K562 (cell line): ENCODE data around the gene ZBTB22. TPM values are rescaled to one million over a fixed set of nuclear protein-coding genes. Genes with fewer than 3 reads are reported as not detected.

Source experiments
- CBX8 ChIP-seq: fragments of 200-600 bp; sonication (generic); IDR thresholded peaks from 2 replicates; pipeline ENCODE4 v1.6.1; 2012; ENCODE audit warnings: borderline replicate concordance, mixed run types, low read depth, mild to moderate bottlenecking, moderate library complexity, mixed read lengths, low read length, control low read depth, inconsistent platforms; ENCODE audit not compliant: poor library complexity, severe bottlenecking; ENCODE audit errors: extremely low read depth
- ZBTB8A ChIP-seq: fragments of 450-650 bp; IDR thresholded peaks from 2 replicates; pipeline ENCODE4 v1.6.1; 2018; ENCODE audit warnings: mild to moderate bottlenecking, moderate library complexity; ENCODE audit not compliant: partially characterized antibody
- ZEB2 ChIP-seq: fragments of 450-650 bp; IDR thresholded peaks from 2 replicates; pipeline ENCODE4 v1.6.1; 2016
- polyA plus RNA-seq, 8 experiments: library from polyadenylated mRNA; depleted of rRNA in 4 of 8; stranded (reverse) in 5 of 8; unstranded in 3 of 8; fragments of >200 nt; fragmentation: Nextera tagmentation in 2 of 8; fragmentation: Illumina TruSeq in 1 of 8; extraction: Ambion mirVana in 2 of 8; extraction: Trizol in 1 of 8; gene quantifications; 2 replicates each; pipeline versions ENCODE4 v1.2.1 to v1.2.3, GENCODE V29; 2011 to 2014; ENCODE audit warnings: inconsistent platforms in 1 of 8, missing spikeins in 1 of 8
- total RNA-seq, 7 experiments: library from RNA; depleted of rRNA in 6 of 7; stranded (reverse); fragments of >200 nt in 6 of 7; fragmentation: Illumina TruSeq in 2 of 7; extraction: Trizol in 2 of 7; gene quantifications; 2 replicates each; pipeline versions ENCODE4 v1.2.1 to v1.2.3, GENCODE V29; 2011 to 2021; ENCODE audit warnings: low replicate concordance in 1 of 7
- TF ChIP-seq, protein P1 (sequence below): fragments of 200-800 bp; sonication (Bioruptor generic); IDR thresholded peaks from 2 replicates; pipeline ENCODE4 v1.6.1; 2016; ENCODE audit warnings: missing genetic modification characterization, missing compliant biosample characterization
- TF ChIP-seq, protein P2 (sequence below): IDR thresholded peaks from 3 replicates; pipeline ENCODE4 v1.6.1; 2011; ENCODE audit warnings: borderline replicate concordance, mild to moderate bottlenecking, moderate library complexity; ENCODE audit not compliant: insufficient read length; ENCODE audit errors: extremely low read depth

Gene ZBTB22
- total and polyA plus RNA-seq, 9 of the 15 experiments (the other 6 are each of a cell fraction or from before 2014, with no cell fraction given): 0.21 to 11.9 (median 7.1) TPM

GRCh38 chr6:33320315-33321181 lies 3.0 kb upstream of the ZBTB22 start (continued):
- TF ChIP-seq CBX8 (no peak), ZBTB8A (no peak), ZEB2 (no peak)
- TF ChIP-seq, protein P1, sequence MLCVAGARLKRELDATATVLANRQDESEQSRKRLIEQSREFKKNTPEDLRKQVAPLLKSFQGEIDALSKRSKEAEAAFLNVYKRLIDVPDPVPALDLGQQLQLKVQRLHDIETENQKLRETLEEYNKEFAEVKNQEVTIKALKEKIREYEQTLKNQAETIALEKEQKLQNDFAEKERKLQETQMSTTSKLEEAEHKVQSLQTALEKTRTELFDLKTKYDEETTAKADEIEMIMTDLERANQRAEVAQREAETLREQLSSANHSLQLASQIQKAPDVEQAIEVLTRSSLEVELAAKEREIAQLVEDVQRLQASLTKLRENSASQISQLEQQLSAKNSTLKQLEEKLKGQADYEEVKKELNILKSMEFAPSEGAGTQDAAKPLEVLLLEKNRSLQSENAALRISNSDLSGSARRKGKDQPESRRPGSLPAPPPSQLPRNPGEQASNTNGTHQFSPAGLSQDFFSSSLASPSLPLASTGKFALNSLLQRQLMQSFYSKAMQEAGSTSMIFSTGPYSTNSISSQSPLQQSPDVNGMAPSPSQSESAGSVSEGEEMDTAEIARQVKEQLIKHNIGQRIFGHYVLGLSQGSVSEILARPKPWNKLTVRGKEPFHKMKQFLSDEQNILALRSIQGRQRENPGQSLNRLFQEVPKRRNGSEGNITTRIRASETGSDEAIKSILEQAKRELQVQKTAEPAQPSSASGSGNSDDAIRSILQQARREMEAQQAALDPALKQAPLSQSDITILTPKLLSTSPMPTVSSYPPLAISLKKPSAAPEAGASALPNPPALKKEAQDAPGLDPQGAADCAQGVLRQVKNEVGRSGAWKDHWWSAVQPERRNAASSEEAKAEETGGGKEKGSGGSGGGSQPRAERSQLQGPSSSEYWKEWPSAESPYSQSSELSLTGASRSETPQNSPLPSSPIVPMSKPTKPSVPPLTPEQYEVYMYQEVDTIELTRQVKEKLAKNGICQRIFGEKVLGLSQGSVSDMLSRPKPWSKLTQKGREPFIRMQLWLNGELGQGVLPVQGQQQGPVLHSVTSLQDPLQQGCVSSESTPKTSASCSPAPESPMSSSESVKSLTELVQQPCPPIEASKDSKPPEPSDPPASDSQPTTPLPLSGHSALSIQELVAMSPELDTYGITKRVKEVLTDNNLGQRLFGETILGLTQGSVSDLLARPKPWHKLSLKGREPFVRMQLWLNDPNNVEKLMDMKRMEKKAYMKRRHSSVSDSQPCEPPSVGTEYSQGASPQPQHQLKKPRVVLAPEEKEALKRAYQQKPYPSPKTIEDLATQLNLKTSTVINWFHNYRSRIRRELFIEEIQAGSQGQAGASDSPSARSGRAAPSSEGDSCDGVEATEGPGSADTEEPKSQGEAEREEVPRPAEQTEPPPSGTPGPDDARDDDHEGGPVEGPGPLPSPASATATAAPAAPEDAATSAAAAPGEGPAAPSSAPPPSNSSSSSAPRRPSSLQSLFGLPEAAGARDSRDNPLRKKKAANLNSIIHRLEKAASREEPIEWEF (CRISPR knock-in tag): no peak
- TF ChIP-seq, protein P2, sequence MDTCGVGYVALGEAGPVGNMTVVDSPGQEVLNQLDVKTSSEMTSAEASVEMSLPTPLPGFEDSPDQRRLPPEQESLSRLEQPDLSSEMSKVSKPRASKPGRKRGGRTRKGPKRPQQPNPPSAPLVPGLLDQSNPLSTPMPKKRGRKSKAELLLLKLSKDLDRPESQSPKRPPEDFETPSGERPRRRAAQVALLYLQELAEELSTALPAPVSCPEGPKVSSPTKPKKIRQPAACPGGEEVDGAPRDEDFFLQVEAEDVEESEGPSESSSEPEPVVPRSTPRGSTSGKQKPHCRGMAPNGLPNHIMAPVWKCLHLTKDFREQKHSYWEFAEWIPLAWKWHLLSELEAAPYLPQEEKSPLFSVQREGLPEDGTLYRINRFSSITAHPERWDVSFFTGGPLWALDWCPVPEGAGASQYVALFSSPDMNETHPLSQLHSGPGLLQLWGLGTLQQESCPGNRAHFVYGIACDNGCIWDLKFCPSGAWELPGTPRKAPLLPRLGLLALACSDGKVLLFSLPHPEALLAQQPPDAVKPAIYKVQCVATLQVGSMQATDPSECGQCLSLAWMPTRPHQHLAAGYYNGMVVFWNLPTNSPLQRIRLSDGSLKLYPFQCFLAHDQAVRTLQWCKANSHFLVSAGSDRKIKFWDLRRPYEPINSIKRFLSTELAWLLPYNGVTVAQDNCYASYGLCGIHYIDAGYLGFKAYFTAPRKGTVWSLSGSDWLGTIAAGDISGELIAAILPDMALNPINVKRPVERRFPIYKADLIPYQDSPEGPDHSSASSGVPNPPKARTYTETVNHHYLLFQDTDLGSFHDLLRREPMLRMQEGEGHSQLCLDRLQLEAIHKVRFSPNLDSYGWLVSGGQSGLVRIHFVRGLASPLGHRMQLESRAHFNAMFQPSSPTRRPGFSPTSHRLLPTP: no peak
